Measurements from ENCODE around the gene FOXJ3. TPM values are rescaled to one million over a fixed set of nuclear protein-coding genes. Genes with fewer than 3 reads are reported as not detected.

Gene FOXJ3
- total RNA-seq, 1 experiment from 2014 or later: 51.1 TPM

GRCh38 chr1:42143896-42144710 is 190.9 kb downstream of the FOXJ3 start:
- no peak overlapping the region for H3K9ac ChIP-seq (ENCODE audit: low read length)
- no peak overlapping the region for H3K4me2 ChIP-seq (ENCODE audit: low read length)
- intact Hi-C loops (cut with micrococcal nuclease): loop anchor here (10.0 kb wide), 1 partner anchor 569 kb away; no protein-coding TSS in a partner anchor
- ChIA-PET RAD21 (ENCODE audit: low non-redundant PET in 1 of 2, low total read pairs in 2 of 2, uncharacterized antibody in 2 of 2, unreplicated experiment in 2 of 2) (no interaction called here), CTCF (no interaction called here), POLR2A (no interaction called here)
- no peaks in the 10 kb centered on the region for H3K9me3 ChIP-seq (ENCODE audit: control insufficient read depth in 1 of 2, insufficient read depth in 1 of 2, low read depth in 1 of 2, low read length in 2 of 2)
- no TSS peak for BruUV-seq (replicated peaks)
- no peak overlapping the region for H3K4me3 ChIP-seq (replicated peaks in 1 of 2; ENCODE audit: low read depth in 1 of 2, low read length in 2 of 2)
- H3K9me2 ChIP-seq (ENCODE audit: insufficient read depth): no peaks in the 10 kb centered on the region
- H3K27me3 ChIP-seq (ENCODE audit: insufficient read depth, low read length): no peaks in the 10 kb centered on the region
- no peak overlapping the region for H2AFZ ChIP-seq (ENCODE audit: low read depth, low read length, poor library complexity, severe bottlenecking)
- H3K36me3 ChIP-seq (ENCODE audit: control insufficient read depth in 1 of 2, insufficient read depth in 2 of 2, low read length in 2 of 2): no peaks in the 10 kb centered on the region
- H4K20me1 ChIP-seq (ENCODE audit: insufficient read depth): no peaks in the 10 kb centered on the region
- H3K27ac ChIP-seq (ENCODE audit: low read depth, low read length): no peak overlapping the region
- no peak for DNase-seq (ENCODE audit: low read depth, low spot score)
- no peak for ATAC-seq
- H3K79me2 ChIP-seq (ENCODE audit: insufficient read depth, low read length): no peaks in the 10 kb centered on the region
- peaks cover 0 to 8% of the 10 kb centered on the region in 2 experiments; a peak in 1 of 4 replicates for H3K4me1 ChIP-seq (ENCODE audit: control insufficient read depth in 1 of 2, insufficient read depth in 2 of 2, low read length in 2 of 2)
- TF ChIP-seq EGR1 (IDR thresholded peaks at IDR 0.05; ENCODE audit: low read depth) (no peak), POLR2A (IDR thresholded peaks at IDR 0.05; ENCODE audit: borderline replicate concordance, extremely low read depth, insufficient read depth, insufficient read length) (no peak), ZNF274 (IDR thresholded peaks at IDR 0.05; ENCODE audit: low read depth, low read length) (no peak), EZH2phosphoT487 (IDR thresholded peaks at IDR 0.05; ENCODE audit: borderline replicate concordance) (no peak), SRF (IDR thresholded peaks at IDR 0.05; ENCODE audit: low read depth) (no peak), ZFX (IDR thresholded peaks at IDR 0.05) (no peak), SIN3A (IDR thresholded peaks at IDR 0.05; ENCODE audit: low read depth) (no peak), SP1 (IDR thresholded peaks at IDR 0.05; ENCODE audit: low read depth) (no peak), FOSL1 (IDR thresholded peaks at IDR 0.05; ENCODE audit: low read depth) (no peak), ATF3 (IDR thresholded peaks at IDR 0.05) (no peak), ELF1 (IDR thresholded peaks at IDR 0.05; ENCODE audit: borderline replicate concordance, low read depth) (no peak), EZH2 (IDR thresholded peaks at IDR 0.05) (no peak), TCF7L2 (IDR thresholded peaks at IDR 0.05; ENCODE audit: borderline replicate concordance, extremely low read depth, insufficient read depth, insufficient read length) (no peak), CEBPB (IDR thresholded peaks at IDR 0.05; ENCODE audit: low read depth) (no peak), CBX3 (IDR thresholded peaks at IDR 0.05; ENCODE audit: low read depth) (no peak), POLR2AphosphoS5 (IDR thresholded peaks at IDR 0.05; ENCODE audit: low read depth, low read length) (no peak), CTCF (IDR thresholded peaks at IDR 0.05 in 2 of 3, conservative IDR thresholded peaks at IDR 0.05 in 1 of 3; ENCODE audit: borderline replicate concordance in 1 of 3, insufficient read depth in 1 of 3, low read depth in 2 of 3, low read length in 2 of 3) (no peak)
- TF ChIP-seq, protein P1, sequence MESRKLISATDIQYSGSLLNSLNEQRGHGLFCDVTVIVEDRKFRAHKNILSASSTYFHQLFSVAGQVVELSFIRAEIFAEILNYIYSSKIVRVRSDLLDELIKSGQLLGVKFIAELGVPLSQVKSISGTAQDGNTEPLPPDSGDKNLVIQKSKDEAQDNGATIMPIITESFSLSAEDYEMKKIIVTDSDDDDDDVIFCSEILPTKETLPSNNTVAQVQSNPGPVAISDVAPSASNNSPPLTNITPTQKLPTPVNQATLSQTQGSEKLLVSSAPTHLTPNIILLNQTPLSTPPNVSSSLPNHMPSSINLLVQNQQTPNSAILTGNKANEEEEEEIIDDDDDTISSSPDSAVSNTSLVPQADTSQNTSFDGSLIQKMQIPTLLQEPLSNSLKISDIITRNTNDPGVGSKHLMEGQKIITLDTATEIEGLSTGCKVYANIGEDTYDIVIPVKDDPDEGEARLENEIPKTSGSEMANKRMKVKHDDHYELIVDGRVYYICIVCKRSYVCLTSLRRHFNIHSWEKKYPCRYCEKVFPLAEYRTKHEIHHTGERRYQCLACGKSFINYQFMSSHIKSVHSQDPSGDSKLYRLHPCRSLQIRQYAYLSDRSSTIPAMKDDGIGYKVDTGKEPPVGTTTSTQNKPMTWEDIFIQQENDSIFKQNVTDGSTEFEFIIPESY (IDR thresholded peaks at IDR 0.05; ENCODE audit: extremely low read depth, insufficient replicate concordance, low read length): no peak
- TF ChIP-seq, protein P2, sequence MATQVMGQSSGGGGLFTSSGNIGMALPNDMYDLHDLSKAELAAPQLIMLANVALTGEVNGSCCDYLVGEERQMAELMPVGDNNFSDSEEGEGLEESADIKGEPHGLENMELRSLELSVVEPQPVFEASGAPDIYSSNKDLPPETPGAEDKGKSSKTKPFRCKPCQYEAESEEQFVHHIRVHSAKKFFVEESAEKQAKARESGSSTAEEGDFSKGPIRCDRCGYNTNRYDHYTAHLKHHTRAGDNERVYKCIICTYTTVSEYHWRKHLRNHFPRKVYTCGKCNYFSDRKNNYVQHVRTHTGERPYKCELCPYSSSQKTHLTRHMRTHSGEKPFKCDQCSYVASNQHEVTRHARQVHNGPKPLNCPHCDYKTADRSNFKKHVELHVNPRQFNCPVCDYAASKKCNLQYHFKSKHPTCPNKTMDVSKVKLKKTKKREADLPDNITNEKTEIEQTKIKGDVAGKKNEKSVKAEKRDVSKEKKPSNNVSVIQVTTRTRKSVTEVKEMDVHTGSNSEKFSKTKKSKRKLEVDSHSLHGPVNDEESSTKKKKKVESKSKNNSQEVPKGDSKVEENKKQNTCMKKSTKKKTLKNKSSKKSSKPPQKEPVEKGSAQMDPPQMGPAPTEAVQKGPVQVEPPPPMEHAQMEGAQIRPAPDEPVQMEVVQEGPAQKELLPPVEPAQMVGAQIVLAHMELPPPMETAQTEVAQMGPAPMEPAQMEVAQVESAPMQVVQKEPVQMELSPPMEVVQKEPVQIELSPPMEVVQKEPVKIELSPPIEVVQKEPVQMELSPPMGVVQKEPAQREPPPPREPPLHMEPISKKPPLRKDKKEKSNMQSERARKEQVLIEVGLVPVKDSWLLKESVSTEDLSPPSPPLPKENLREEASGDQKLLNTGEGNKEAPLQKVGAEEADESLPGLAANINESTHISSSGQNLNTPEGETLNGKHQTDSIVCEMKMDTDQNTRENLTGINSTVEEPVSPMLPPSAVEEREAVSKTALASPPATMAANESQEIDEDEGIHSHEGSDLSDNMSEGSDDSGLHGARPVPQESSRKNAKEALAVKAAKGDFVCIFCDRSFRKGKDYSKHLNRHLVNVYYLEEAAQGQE (IDR thresholded peaks at IDR 0.05; ENCODE audit: low read depth): no peak
- TF ChIP-seq, protein P3, sequence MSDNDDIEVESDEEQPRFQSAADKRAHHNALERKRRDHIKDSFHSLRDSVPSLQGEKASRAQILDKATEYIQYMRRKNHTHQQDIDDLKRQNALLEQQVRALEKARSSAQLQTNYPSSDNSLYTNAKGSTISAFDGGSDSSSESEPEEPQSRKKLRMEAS (IDR thresholded peaks at IDR 0.05): no peak
